Measurements from ENCODE around the gene NTRK1.

NTRK1 gene

DNA sequence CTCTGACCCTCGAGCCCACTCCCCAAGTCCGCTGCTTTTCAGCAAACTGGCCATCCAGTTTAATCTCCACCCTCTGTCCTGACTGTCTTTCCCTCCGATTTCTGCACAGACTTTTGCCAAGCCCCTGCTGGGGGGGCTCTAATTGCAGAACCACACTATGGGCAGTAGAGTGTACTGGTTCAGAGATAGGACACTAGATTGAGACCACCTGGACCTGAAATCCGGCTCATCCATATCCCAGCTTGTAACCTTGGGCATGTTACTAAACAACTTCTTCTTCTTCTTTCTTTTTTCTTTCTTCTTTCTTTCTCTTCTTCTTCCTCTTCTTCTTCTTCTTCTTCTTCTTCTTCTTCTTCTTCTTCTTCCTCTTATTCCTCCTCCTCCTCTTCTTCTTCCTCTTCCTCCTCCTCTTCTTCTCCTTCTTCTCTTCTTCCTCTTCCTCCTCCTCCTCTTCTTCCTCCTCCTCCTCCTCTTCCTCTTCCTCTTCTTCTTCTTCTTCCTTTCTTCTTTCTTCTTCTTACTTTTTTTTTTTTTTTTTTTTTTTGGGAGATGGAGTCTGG is 67.5 kb downstream of the NTRK1 start:
- H3K27ac ChIP-seq, result no peak overlapping the region
- H3K36me3 ChIP-seq (replicated peaks), result no peaks in the 10 kb centered on the region
- no peak for DNase-seq
- H3K4me3 ChIP-seq (ENCODE audit: low read depth, low read length), result no peak overlapping the region
- TF ChIP-seq, protein P1, sequence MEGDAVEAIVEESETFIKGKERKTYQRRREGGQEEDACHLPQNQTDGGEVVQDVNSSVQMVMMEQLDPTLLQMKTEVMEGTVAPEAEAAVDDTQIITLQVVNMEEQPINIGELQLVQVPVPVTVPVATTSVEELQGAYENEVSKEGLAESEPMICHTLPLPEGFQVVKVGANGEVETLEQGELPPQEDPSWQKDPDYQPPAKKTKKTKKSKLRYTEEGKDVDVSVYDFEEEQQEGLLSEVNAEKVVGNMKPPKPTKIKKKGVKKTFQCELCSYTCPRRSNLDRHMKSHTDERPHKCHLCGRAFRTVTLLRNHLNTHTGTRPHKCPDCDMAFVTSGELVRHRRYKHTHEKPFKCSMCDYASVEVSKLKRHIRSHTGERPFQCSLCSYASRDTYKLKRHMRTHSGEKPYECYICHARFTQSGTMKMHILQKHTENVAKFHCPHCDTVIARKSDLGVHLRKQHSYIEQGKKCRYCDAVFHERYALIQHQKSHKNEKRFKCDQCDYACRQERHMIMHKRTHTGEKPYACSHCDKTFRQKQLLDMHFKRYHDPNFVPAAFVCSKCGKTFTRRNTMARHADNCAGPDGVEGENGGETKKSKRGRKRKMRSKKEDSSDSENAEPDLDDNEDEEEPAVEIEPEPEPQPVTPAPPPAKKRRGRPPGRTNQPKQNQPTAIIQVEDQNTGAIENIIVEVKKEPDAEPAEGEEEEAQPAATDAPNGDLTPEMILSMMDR (IDR thresholded peaks at IDR 0.05; ENCODE audit: low read depth, low read length, missing control alignments), result no peak
- peaks cover 13% of the 10 kb centered on the region for H3K27me3 ChIP-seq (replicated peaks)
- in situ Hi-C loops (cut with HindIII; ENCODE audit: low pct_ligation_motif_present, low sequenced_read_pairs), result no loop called here

DNA sequence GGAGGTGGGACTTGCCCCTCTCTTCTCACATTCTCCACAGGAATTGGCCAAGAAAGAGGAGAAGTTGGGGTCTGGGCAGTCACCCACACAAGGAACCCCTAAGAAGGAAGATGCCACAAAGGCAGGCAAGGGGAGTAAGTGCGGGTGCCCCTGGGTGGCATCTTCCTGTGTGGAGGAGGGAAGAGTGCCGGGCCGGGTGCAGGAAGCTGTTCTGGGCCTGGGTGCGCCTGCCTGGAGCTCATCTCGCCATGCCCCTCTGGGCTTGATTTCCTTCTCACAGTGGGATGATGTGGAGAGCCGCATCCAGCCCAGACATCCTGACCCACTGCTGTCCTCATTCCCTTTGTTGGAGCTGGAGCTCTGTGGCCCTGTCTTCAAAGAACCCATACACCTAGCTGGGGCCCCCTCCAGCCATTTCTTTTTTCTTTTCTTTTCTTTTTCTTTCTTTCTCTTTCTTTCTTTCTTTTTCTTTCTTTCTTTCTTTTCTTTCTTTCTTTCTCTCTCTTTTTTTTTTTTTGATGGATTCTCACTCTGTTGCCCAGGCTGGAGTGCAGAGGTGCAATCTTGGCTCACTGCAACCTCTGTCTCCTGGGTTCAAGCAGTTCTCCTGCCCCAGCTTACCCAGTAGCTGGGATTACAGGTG is 69.1 kb downstream of the NTRK1 start:
- H3K36me3 ChIP-seq (replicated peaks), result no peaks in the 10 kb centered on the region
- H3K27me3 ChIP-seq (replicated peaks), result peaks cover 3% of the 10 kb centered on the region
- TF ChIP-seq, protein P1 (IDR thresholded peaks at IDR 0.05; ENCODE audit: low read depth, low read length, missing control alignments), result no peak
- in situ Hi-C loops (cut with HindIII; ENCODE audit: low pct_ligation_motif_present, low sequenced_read_pairs), result no loop called here
- H3K27ac ChIP-seq, result no peak overlapping the region
- H3K4me3 ChIP-seq (ENCODE audit: low read depth, low read length), result no peak overlapping the region
- DNase-seq, result no peak

DNA sequence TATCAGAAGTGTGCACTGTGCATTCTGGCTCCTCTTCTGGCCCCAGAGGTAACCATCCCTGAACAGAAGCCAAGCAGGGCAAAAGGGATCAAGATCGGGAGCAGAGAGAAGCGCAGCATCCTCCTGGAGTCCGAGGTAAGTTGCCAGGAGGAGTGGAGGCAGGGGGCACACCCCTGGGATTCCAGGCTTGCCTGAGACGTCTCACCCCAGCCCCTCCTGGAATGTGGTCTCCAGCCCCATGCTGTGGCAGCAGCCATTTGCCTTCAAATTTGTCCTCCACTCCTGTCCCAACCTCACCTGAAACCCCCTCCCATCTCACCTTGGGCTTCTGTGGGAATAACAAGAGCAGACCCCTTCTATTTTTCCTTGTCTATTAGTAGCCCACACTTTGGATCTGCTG is 69.8 kb downstream of the NTRK1 start:
- Histone ChIP-seq H3K4me3 (ENCODE audit: low read depth, low read length) (no peak overlapping the region), H3K36me3 (replicated peaks) (peaks cover under 1% of the 10 kb centered on the region), H3K27ac (no peak overlapping the region), H3K27me3 (replicated peaks) (peaks cover 3% of the 10 kb centered on the region)
- TF ChIP-seq, protein P1 (IDR thresholded peaks at IDR 0.05; ENCODE audit: low read depth, low read length, missing control alignments), result no peak
- in situ Hi-C loops (cut with HindIII; ENCODE audit: low pct_ligation_motif_present, low sequenced_read_pairs), result no loop called here
- no peak for DNase-seq
